K562 (cell line): Measurements from ENCODE around the gene NCKIPSD. TPM values are rescaled to one million over a fixed set of nuclear protein-coding genes. Genes with fewer than 3 reads are reported as not detected.

Experiments used
- CREB3 ChIP-seq: fragments of 450-650 bp; conservative IDR thresholded peaks from 2 replicates; pipeline ENCODE4 v1.6.1; 2016; ENCODE audit warnings: missing genetic modification characterization, low read depth, mild to moderate bottlenecking, missing compliant biosample characterization, moderate library complexity
- FOXO4 ChIP-seq: fragments of 450-650 bp; formaldehyde crosslinking; IDR thresholded peaks from 2 replicates; pipeline ENCODE4 v1.4.0; 2020; ENCODE audit warnings: mild to moderate bottlenecking, moderate library complexity
- GATAD2B ChIP-seq: fragments of 450-650 bp; IDR thresholded peaks from 2 replicates; pipeline ENCODE4 v1.6.1; 2017; ENCODE audit warnings: mild to moderate bottlenecking, borderline replicate concordance
- HDAC8 ChIP-seq: fragments of 450-650 bp; IDR thresholded peaks from 2 replicates; pipeline ENCODE4 v1.6.1; 2016; ENCODE audit warnings: mild to moderate bottlenecking, missing genetic modification characterization, moderate library complexity, missing compliant biosample characterization
- HMGXB4 ChIP-seq: sonication (generic); formaldehyde crosslinking; IDR thresholded peaks from 2 replicates; pipeline ENCODE4 v1.8.1; 2023; ENCODE audit warnings: mild to moderate bottlenecking, missing genetic modification reagents
- MBD1 ChIP-seq: fragments of 250-450 bp; sonication (Bioruptor Pico); IDR thresholded peaks from 2 replicates; pipeline ENCODE4 v1.8.0; 2022; ENCODE audit warnings: inconsistent platforms
- MEIS2 ChIP-seq: fragments of 450-650 bp; IDR thresholded peaks from 2 replicates; pipeline ENCODE4 v1.6.1; 2014; ENCODE audit warnings: mild to moderate bottlenecking; ENCODE audit not compliant: partially characterized antibody
- MYNN ChIP-seq, 2 experiments: sonication (generic); formaldehyde crosslinking in 1 of 2; IDR thresholded peaks; 2 replicates each; pipeline versions ENCODE4 v1.5.0 to v1.6.1; 2016 to 2020; ENCODE audit warnings: antibody characterized with exemption in 1 of 2, missing genetic modification reagents in 1 of 2
- NKRF ChIP-seq: fragments of 450-650 bp; IDR thresholded peaks from 2 replicates; pipeline ENCODE4 v1.6.1; 2016; ENCODE audit warnings: borderline replicate concordance
- ZBTB43 ChIP-seq: sonication (generic); formaldehyde crosslinking; IDR thresholded peaks from 2 replicates; pipeline ENCODE4 v1.8.0; 2023; ENCODE audit warnings: mild to moderate bottlenecking, missing genetic modification reagents
- ZFP91 ChIP-seq: sonication (generic); formaldehyde crosslinking; IDR thresholded peaks from 2 replicates; pipeline ENCODE4 v1.8.0; 2022; ENCODE audit warnings: mild to moderate bottlenecking, missing genetic modification reagents
- ZNF3 ChIP-seq: fragments of 250-450 bp; sonication (Bioruptor Pico); IDR thresholded peaks from 2 replicates; pipeline ENCODE4 v1.5.0; 2021; ENCODE audit warnings: mild to moderate bottlenecking, moderate library complexity
- ZNF584 ChIP-seq: fragments of 200-800 bp; sonication (Bioruptor generic); IDR thresholded peaks from 2 replicates; pipeline ENCODE4 v1.6.1; 2016; ENCODE audit warnings: low read depth, mild to moderate bottlenecking, missing genetic modification characterization, missing compliant biosample characterization
- ZNF75A ChIP-seq: fragments of 450-650 bp; formaldehyde crosslinking; IDR thresholded peaks from 2 replicates; pipeline ENCODE4 v1.4.0; 2020; ENCODE audit warnings: mild to moderate bottlenecking
- ZNF785 ChIP-seq: fragments of 250-450 bp; sonication (Bioruptor Pico); IDR thresholded peaks from 2 replicates; pipeline ENCODE4 v1.4.0; 2020; ENCODE audit warnings: mild to moderate bottlenecking
- polyA plus RNA-seq, 8 experiments: library from polyadenylated mRNA; depleted of rRNA in 4 of 8; stranded (reverse) in 5 of 8; unstranded in 3 of 8; fragments of >200 nt; fragmentation: Nextera tagmentation in 2 of 8; fragmentation: Illumina TruSeq in 1 of 8; extraction: Ambion mirVana in 2 of 8; extraction: Trizol in 1 of 8; gene quantifications; 2 replicates each; pipeline versions ENCODE4 v1.2.1 to v1.2.3, GENCODE V29; 2011 to 2014; ENCODE audit warnings: inconsistent platforms in 1 of 8, missing spikeins in 1 of 8
- total RNA-seq, 7 experiments: library from RNA; depleted of rRNA in 6 of 7; stranded (reverse); fragments of >200 nt in 6 of 7; fragmentation: Illumina TruSeq in 2 of 7; extraction: Trizol in 2 of 7; gene quantifications; 2 replicates each; pipeline versions ENCODE4 v1.2.1 to v1.2.3, GENCODE V29; 2011 to 2021; ENCODE audit warnings: low replicate concordance in 1 of 7

Gene NCKIPSD
- total and polyA plus RNA-seq, 9 of the 15 experiments (the other 6 are each of a cell fraction or from before 2014, with no cell fraction given), result 0.49 to 24.4 (median 12.3) TPM

- peak; percentile 93 for TF ChIP-seq ZNF584 (CRISPR knock-in tag)
- TF ChIP-seq ZFP91 (CRISPR knock-in tag), result peak; percentile 71
- no peak for TF ChIP-seq ZNF75A (CRISPR knock-in tag)
- no peak for TF ChIP-seq ZNF3 (CRISPR knock-in tag)
- TF ChIP-seq MYNN (IDR thresholded peaks at IDR 0.05), result no peak
- TF ChIP-seq MYNN (CRISPR knock-in tag; IDR thresholded peaks at IDR 0.05), result peak; percentile 95
- TF ChIP-seq ZNF785, result no peak
- TF ChIP-seq HDAC8, result no peak
- peak; percentile 97 for TF ChIP-seq ZBTB43 (CRISPR knock-in tag)
- TF ChIP-seq HMGXB4 (CRISPR knock-in tag), result peak; percentile 99
- TF ChIP-seq CREB3 (tag), result peak; percentile 66; the same call in 1 of the 2 replicates
- peak; percentile 11 for TF ChIP-seq MEIS2
- TF ChIP-seq GATAD2B, result no peak
- no peak for TF ChIP-seq FOXO4 (CRISPR knock-in tag)
- no peak for TF ChIP-seq MBD1 (CRISPR knock-in tag)
- peak; percentile 90 for TF ChIP-seq NKRF
Measured at GRCh38 chr3:48661501-48662144, 24.1 kb downstream of the NCKIPSD start (continued).
